CD14-positive monocyte (primary cell): ENCODE measurements around the gene PRDM13. TPM values are rescaled to one million over a fixed set of nuclear protein-coding genes. Genes with fewer than 3 reads are reported as not detected.

Experiments
- DNase-seq, 3 donors: peaks; one replicate each; pipeline ENCODE4 v3.0.0-alpha.2; 2011 to 2022
- H2AFZ ChIP-seq: 2 replicates; pipeline ENCODE4 v1.6.0; 2012; ENCODE audit warnings: mild to moderate bottlenecking, low read depth, low read length, inconsistent platforms; ENCODE audit not compliant: insufficient read depth, poor library complexity, severe bottlenecking
- H3K27ac ChIP-seq, 2 donors: 1 replicate in 1 of 2; 2 replicates in 1 of 2; pipeline ENCODE4 v1.5.1; 2012 to 2013; ENCODE audit warnings: low read length in 2 of 2, control low read depth in 1 of 2, inconsistent platforms in 1 of 2, low read depth in 1 of 2, mild to moderate bottlenecking in 1 of 2
- H3K27me3 ChIP-seq, 2 donors: one replicate each; pipeline versions ENCODE4 v1.6.0 to v1.6.1; 2011 to 2013; ENCODE audit warnings: low read length in 2 of 2; ENCODE audit not compliant: control insufficient read depth in 2 of 2, insufficient read depth in 2 of 2
- H3K36me3 ChIP-seq, 2 donors: replicated peaks in 1 of 2; 1 replicate in 1 of 2; 2 replicates in 1 of 2; pipeline versions ENCODE4 v1.5.1 to v1.6.1; 2012 to 2013; ENCODE audit warnings: low read length in 2 of 2, control low read depth in 1 of 2, inconsistent platforms in 1 of 2, mild to moderate bottlenecking in 1 of 2; ENCODE audit not compliant: insufficient read depth in 2 of 2, control insufficient read depth in 1 of 2
- H3K4me1 ChIP-seq, 2 donors: 1 replicate in 1 of 2; 2 replicates in 1 of 2; pipeline versions ENCODE4 v1.5.1 to v1.6.1; 2012 to 2013; ENCODE audit warnings: low read length in 2 of 2, control low read depth in 1 of 2, inconsistent platforms in 1 of 2, mild to moderate bottlenecking in 1 of 2, moderate library complexity in 1 of 2; ENCODE audit not compliant: insufficient read depth in 2 of 2, control insufficient read depth in 1 of 2
- H3K4me2 ChIP-seq: replicated peaks from 2 replicates; pipeline ENCODE3; 2012; ENCODE audit warnings: low read length, moderate library complexity, mild to moderate bottlenecking; ENCODE audit not compliant: poor library complexity, severe bottlenecking; ENCODE audit errors: extremely low read depth
- H3K4me3 ChIP-seq, 3 experiments: fragments of 200-600 bp in 1 of 3; sonication (generic) in 1 of 3; replicated peaks in 1 of 3; 1 replicate in 2 of 3; 2 replicates in 1 of 3; pipeline ENCODE4 v1.5.1; 2011 to 2013; ENCODE audit warnings: low read length in 3 of 3, mild to moderate bottlenecking in 3 of 3, control low read depth in 2 of 3, low read depth in 2 of 3, inconsistent platforms in 1 of 3, moderate library complexity in 1 of 3
- H3K79me2 ChIP-seq: 2 replicates; pipeline ENCODE4 v1.6.0; 2012; ENCODE audit warnings: mild to moderate bottlenecking, control low read depth, inconsistent platforms, low read length, moderate library complexity; ENCODE audit not compliant: insufficient read depth
- H3K9ac ChIP-seq: 2 replicates; pipeline ENCODE4 v1.6.0; 2017; ENCODE audit warnings: low read length, mild to moderate bottlenecking; ENCODE audit not compliant: insufficient read depth, poor library complexity, severe bottlenecking
- H3K9me3 ChIP-seq, 2 donors: replicated peaks in 1 of 2; 1 replicate in 1 of 2; 2 replicates in 1 of 2; pipeline versions ENCODE4 v1.5.1 to v1.6.1; 2012 to 2013; ENCODE audit warnings: low read length in 2 of 2, control low read depth in 1 of 2; ENCODE audit not compliant: control insufficient read depth in 1 of 2, insufficient read depth in 1 of 2
- H4K20me1 ChIP-seq: 2 replicates; pipeline ENCODE4 v1.6.0; 2012; ENCODE audit warnings: mild to moderate bottlenecking, low read length, control low read depth, moderate library complexity; ENCODE audit not compliant: insufficient read depth
- H3K27ac Mint-ChIP-seq, 7 donors: one replicate each; pipeline ENCODE4 v1.8.0; 2020; ENCODE audit warnings: mild to moderate bottlenecking in 7 of 7, mixed read lengths in 7 of 7, moderate library complexity in 6 of 7, inconsistent platforms in 2 of 7
- H3K27me3 Mint-ChIP-seq, 3 donors: one replicate each; pipeline ENCODE4 v1.8.0; 2021 to 2022; ENCODE audit warnings: low read depth in 3 of 3, mild to moderate bottlenecking in 3 of 3, mixed read lengths in 3 of 3, moderate library complexity in 3 of 3, inconsistent platforms in 1 of 3
- H3K36me3 Mint-ChIP-seq, 2 donors: one replicate each; pipeline ENCODE4 v1.8.0; 2020; ENCODE audit warnings: mixed read lengths in 2 of 2, inconsistent platforms in 1 of 2, mild to moderate bottlenecking in 1 of 2
- H3K4me1 Mint-ChIP-seq: one replicate; pipeline ENCODE4 v1.8.0; 2020; ENCODE audit warnings: mild to moderate bottlenecking, mixed read lengths
- H3K4me3 Mint-ChIP-seq, 2 donors: one replicate each; pipeline ENCODE4 v1.8.0; 2020; ENCODE audit warnings: mild to moderate bottlenecking in 2 of 2, mixed read lengths in 2 of 2, moderate library complexity in 1 of 2
- H3K9me3 Mint-ChIP-seq, 7 donors: one replicate each; pipeline ENCODE4 v1.8.0; 2020 to 2022; ENCODE audit warnings: mixed read lengths in 7 of 7, mild to moderate bottlenecking in 6 of 7, moderate library complexity in 6 of 7, inconsistent platforms in 2 of 7
- CTCF ChIP-seq: fragments of 200-600 bp; IDR thresholded peaks from one replicate; pipeline ENCODE4 v1.8.0; 2022; ENCODE audit warnings: antibody characterized with exemption, mild to moderate bottlenecking
- whole genome bisulfite sequencing: methylation state at CpG from one replicate; pipeline ENCODE4 v1.1.5; 2013; ENCODE audit warnings: missing lambda C conversion rate; ENCODE audit not compliant: insufficient coverage; 5-methylcytosine and 5-hydroxymethylcytosine counted together
- intact Hi-C, 2 donors: fragments of 100-400 bp; cut with micrococcal nuclease; formaldehyde crosslinking; loops; one replicate each; pipeline versions ENCODE4 v1.15.0 to v1.15.1; 2023
- polyA plus RNA-seq, 3 donors: library from polyadenylated mRNA; depleted of rRNA in 1 of 3; unstranded in 2 of 3; stranded (reverse) in 1 of 3; fragments of 300-500 nt in 2 of 3; fragments of >200 nt in 1 of 3; fragmentation: Illumina TruSeq in 2 of 3; gene quantifications; 1 replicate in 2 of 3; 2 replicates in 1 of 3; pipeline ENCODE4 v1.2.3, GENCODE V29; 2012 to 2021
- small RNA-seq: library from RNA; depleted of rRNA; stranded (forward); fragments of <200 nt; gene quantifications from one replicate; pipeline ENCODE3, GENCODE V24; 2012; ENCODE audit warnings: low read depth; ENCODE audit not compliant: insufficient read length

The PRDM13 gene
- polyA plus RNA-seq, 3 donors = not detected

GRCh38 chr6:99662616-99663015 lies 56.0 kb downstream of the PRDM13 start:
- Mint-ChIP-seq H3K4me3 (no peak overlapping the region), H3K27me3 (peaks cover 0 to 18% (median 3%) of the 10 kb centered on the region in 3 donors), H3K36me3 (no peaks in the 10 kb centered on the region), H3K27ac (no peak overlapping the region), H3K9me3 (no peaks in the 10 kb centered on the region), H3K4me1 (no peaks in the 10 kb centered on the region)
- intact Hi-C loops = no loop called here
- DNase-seq = no peak
- no CpG with 5 or more reads among the region's 1 CpG for WGBS
- Histone ChIP-seq H4K20me1 (no peaks in the 10 kb centered on the region), H3K79me2 (no peaks in the 10 kb centered on the region), H3K27me3 (no peaks in the 10 kb centered on the region), H3K4me2 (no peak overlapping the region), H3K27ac (no peak overlapping the region), H3K9ac (no peak overlapping the region), H2AFZ (no peak overlapping the region), H3K4me1 (no peaks in the 10 kb centered on the region), H3K36me3 (no peaks in the 10 kb centered on the region), H3K9me3 (no peaks in the 10 kb centered on the region), H3K4me3 (no peak overlapping the region)
- no peak for TF ChIP-seq CTCF

Small RNAs within 50 kb of the gene (small RNA-seq; reads per million reads assigned to genes)
- gene RF00019 = not detected

Other genes starting within 250 kb of the PRDM13 start
- gene COQ3, start 212.6 kb upstream of the PRDM13 start, polyA plus RNA-seq = 1 to 10 TPM; 1.5 to 2.3 (median 1.6) TPM
- gene PNISR, start 181.5 kb upstream of the PRDM13 start, polyA plus RNA-seq = 10 to 100 TPM; 28.9 to 75.4 (median 33.9) TPM
- gene USP45, start 91.4 kb upstream of the PRDM13 start, polyA plus RNA-seq = 1 to 10 TPM; 1.9 to 2.5 (median 2.3) TPM
- 10 to 100 TPM; 14.9 to 41.9 (median 35.6) TPM for gene CCNC, start 38.2 kb upstream of the PRDM13 start, polyA plus RNA-seq